Adipocyte (in vitro differentiated cells): ENCODE data around the gene FAM171A2.

Experiments
- DNase-seq: peaks from one replicate; pipeline ENCODE4 v3.0.0-alpha.2; 2015; ENCODE audit warnings: low read depth
- H3K27me3 ChIP-seq: replicated peaks from 2 replicates; pipeline ENCODE4 v1.7.0; 2013; ENCODE audit warnings: mild to moderate bottlenecking, low read length, moderate library complexity; ENCODE audit not compliant: control insufficient read depth, insufficient read depth
- H3K36me3 ChIP-seq: 2 replicates; pipeline ENCODE4 v1.7.0; 2013; ENCODE audit warnings: low read length, mild to moderate bottlenecking, moderate library complexity; ENCODE audit not compliant: control insufficient read depth, insufficient read depth, severe bottlenecking
- H3K4me1 ChIP-seq: 2 replicates; pipeline ENCODE4 v1.7.0; 2013; ENCODE audit warnings: mild to moderate bottlenecking, low read length, moderate library complexity; ENCODE audit not compliant: control insufficient read depth, insufficient read depth
- H3K4me3 ChIP-seq: 2 replicates; pipeline ENCODE4 v1.7.0; 2013; ENCODE audit warnings: mild to moderate bottlenecking, low read length, moderate library complexity
- H3K9ac ChIP-seq: 2 replicates; pipeline ENCODE4 v1.7.0; 2013; ENCODE audit warnings: mild to moderate bottlenecking, low read length, moderate library complexity
- H3K9me3 ChIP-seq: 2 replicates; pipeline ENCODE4 v1.7.0; 2013; ENCODE audit warnings: mild to moderate bottlenecking, low read length, moderate library complexity; ENCODE audit not compliant: control insufficient read depth

The FAM171A2 gene

DNA sequence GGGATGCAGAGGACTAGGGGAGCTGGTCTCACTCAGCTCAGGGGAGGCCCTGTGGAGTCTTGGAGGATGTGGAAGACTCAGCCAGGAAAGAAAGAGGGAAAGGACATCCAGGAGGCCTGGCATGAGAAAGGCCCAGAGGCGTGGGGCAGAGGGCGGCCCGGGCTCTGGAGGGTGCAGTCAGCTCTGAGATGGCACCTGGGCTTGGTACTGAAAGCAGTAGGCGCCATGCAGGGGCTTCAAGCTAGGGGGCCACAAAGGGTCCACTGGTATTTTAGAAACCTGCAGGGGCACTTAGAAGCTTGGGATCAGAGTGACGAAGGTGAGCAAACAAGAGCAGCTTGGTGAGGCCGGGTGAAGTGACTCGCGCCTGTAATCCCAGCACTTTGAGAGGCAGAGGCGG, 5.6 kb downstream of the FAM171A2 start:
- Histone ChIP-seq H3K9me3 (no peaks in the 10 kb centered on the region), H3K4me3 (no peak overlapping the region), H3K4me1 (peaks cover 11% of the 10 kb centered on the region), H3K27me3 (no peaks in the 10 kb centered on the region), H3K9ac (no peak overlapping the region), H3K36me3 (peaks cover 1% of the 10 kb centered on the region)
- no peak for DNase-seq

DNA sequence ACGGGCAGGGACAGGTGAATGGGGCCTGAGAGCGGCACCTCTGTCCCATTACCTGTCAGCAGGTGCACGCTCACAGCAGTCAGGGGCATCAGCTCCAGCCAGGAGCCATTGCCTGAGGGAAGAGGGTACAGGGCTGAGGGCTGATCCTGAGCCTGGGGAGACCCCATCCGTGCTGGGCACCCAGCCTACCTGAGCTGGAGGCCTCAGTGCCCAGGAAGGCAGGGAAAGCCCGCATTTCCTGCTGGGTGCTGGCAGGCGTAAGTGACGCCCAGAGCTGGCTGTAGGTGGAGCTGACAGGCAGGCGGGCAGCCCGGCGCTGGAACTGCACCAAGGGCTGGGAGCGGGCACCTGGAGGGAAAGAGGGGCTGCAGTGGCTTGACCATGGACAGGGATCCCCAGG, 7.4 kb downstream of the FAM171A2 start:
- Histone ChIP-seq H3K27me3 (no peaks in the 10 kb centered on the region), H3K9me3 (no peaks in the 10 kb centered on the region), H3K36me3 (peaks cover 19% of the 10 kb centered on the region), H3K4me3 (no peak overlapping the region), H3K4me1 (peaks cover 6% of the 10 kb centered on the region), H3K9ac (no peak overlapping the region)
- DNase-seq, result no peak

DNA sequence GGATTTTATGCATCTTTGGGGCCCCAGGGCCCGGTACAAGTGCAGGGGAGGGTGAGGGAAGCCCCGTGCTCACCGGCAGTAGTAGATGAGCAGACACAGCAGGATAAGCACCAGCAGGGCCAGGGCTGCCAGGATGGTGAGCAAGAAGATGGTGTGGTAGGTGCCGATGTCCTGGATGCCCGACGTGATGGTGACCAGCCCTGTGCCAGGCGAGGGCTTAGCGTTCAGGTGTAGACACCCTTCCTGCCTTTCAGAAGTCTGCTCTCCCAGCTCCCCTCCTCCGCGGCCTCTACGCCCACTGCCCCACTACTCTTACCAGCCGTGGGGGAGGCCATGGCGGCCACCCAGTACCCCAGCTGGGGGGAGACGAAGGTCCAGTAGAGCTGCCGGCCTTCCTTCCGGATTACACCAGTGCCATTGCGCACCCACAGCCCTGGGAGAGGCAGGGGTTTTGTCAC, 8.0 kb downstream of the FAM171A2 start:
- H3K4me3 ChIP-seq, result no peak overlapping the region
- no peak for DNase-seq
- H3K9me3 ChIP-seq, result no peaks in the 10 kb centered on the region
- no peaks in the 10 kb centered on the region for H3K27me3 ChIP-seq
- H3K9ac ChIP-seq, result no peak overlapping the region
- peaks cover under 1% of the 10 kb centered on the region for H3K4me1 ChIP-seq
- H3K36me3 ChIP-seq, result peaks cover 23% of the 10 kb centered on the region

DNA sequence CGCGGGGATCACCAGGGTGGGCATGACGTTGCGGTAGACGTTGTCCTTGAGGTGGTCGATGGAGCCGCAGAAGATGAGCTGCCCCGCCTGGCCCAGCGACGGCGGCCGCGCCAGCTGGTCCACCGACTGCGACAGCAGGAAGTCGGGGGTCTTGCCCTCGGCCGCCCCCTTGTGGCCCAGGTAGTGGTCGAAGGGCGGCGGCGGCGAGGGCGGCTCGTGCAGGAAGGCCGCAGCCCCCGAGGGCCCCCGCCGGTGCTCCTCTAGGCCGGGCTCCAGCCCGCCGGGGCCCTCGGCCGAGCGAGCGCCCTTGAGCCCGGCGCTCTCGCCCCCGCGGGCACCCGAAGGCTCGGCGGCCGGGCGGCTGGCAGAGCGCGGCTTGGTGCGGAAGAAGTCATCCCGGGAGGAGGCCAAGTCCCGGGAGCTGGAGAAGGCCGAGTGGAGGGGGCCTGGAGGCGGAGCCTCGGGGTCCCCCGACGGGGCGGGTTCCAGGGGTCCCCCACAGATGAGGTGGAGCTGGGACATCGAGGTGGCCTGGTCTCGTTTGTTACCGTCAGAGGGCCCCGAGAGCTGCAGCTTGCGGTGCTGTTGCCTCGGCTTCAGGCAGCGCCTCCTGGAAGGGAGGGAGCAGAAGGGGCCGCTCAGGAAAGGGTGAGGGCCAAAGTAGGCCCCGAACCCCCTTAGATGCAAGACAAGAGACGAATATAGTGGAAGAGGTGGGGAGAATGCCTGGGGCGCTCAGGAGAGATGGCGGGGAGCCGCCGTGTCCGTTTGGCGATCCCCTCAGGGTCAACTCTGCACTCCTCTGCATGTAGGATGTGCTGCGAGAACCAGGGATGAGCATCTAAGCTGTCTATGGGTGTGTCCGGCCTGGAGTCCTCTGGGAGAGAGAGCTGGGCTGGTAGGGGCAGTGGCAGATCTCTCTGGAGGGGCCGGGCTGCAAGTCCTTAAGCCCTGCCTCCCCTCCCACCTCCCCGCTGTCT, 8.8 kb downstream of the FAM171A2 start:
- H3K36me3 ChIP-seq, result peaks cover 23% of the 10 kb centered on the region
- no peak overlapping the region for H3K9ac ChIP-seq
- no peak for DNase-seq
- no peaks in the 10 kb centered on the region for H3K4me1 ChIP-seq
- H3K4me3 ChIP-seq, result no peak overlapping the region
- H3K27me3 ChIP-seq, result no peaks in the 10 kb centered on the region
- H3K9me3 ChIP-seq, result no peaks in the 10 kb centered on the region

DNA sequence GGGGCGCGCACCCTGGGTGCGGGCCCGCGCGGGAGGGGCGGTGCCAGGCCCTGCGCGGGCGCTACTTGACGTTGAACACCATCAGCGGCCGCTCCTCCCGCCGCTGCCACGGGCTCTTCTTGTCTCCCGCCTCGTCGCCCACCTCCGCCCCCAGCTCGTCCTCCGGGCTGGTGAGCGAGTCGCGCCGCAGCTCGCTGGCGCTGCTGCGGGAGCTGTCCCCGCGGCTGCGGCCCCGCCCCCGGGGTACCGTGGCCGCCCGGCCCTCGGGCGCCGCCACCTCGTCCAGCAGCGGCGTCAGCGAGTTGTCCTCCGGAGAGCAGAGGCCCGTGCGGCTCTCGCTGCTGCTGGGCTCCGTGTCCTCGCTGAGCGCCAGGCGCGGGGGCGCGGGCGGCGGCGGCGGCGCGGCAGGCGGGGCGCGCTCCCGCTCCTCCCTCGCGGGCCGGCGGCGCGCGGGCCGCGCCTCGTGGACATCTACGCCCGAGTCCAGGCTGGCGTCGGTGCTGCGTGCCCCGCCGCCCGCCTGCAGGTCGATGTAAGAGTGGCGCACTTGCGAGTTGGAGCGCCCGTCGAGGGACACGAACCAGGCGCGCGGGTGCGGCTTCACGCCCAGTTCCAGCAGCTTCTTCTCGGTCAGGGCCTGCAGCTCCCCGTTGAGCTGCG, 9.9 kb downstream of the FAM171A2 start:
- peaks cover 28% of the 10 kb centered on the region for H3K36me3 ChIP-seq
- H3K9ac ChIP-seq, result peak overlapping the region; percentile 25
- no peak for DNase-seq
- H3K4me1 ChIP-seq, result no peaks in the 10 kb centered on the region
- H3K27me3 ChIP-seq, result no peaks in the 10 kb centered on the region
- H3K9me3 ChIP-seq, result no peaks in the 10 kb centered on the region
- H3K4me3 ChIP-seq, result peak overlapping the region; percentile 41

DNA sequence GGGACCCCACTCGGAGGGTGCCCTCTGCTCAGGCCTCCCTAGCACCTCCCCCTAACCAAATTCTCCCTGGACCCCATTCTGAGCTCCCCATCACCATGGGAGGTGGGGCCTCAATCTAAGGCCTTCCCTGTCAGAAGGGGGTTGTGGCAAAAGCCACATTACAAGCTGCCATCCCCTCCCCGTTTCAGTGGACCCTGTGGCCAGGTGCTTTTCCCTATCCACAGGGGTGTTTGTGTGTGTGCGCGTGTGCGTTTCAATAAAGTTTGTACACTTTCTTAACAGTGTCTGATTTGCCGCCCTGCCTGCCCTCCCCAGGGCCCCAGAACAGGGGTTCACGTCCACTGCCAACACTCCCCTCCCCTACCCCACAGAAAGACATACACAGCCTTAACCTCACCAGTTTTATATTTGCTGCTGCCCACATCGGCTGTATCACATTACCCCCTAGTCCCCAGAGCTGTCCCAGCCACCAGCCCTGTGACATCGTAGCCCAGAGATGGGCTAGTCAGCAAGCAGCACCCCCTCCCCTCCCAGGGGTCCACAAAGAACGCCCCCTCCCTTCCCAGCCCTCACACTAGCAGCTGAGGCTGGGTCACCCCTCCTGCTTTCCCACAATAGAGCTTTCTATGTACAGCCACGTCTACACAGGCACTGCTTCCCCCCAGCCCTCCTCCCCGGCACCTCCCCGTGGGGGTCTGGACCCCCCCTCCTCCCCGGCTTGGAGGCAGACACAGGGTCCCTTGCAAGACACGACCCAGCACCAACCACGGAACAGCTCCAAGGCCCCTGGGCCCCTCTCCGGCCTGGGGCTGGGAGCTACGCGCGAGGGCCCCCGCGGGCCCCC, 10.6 kb downstream of the FAM171A2 start:
- Histone ChIP-seq H3K27me3 (no peaks in the 10 kb centered on the region), H3K36me3 (peaks cover 28% of the 10 kb centered on the region), H3K9ac (peak overlapping the region; percentile 25), H3K4me3 (peak overlapping the region; percentile 41), H3K9me3 (no peaks in the 10 kb centered on the region), H3K4me1 (peaks cover 4% of the 10 kb centered on the region)
- no peak for DNase-seq

DNA sequence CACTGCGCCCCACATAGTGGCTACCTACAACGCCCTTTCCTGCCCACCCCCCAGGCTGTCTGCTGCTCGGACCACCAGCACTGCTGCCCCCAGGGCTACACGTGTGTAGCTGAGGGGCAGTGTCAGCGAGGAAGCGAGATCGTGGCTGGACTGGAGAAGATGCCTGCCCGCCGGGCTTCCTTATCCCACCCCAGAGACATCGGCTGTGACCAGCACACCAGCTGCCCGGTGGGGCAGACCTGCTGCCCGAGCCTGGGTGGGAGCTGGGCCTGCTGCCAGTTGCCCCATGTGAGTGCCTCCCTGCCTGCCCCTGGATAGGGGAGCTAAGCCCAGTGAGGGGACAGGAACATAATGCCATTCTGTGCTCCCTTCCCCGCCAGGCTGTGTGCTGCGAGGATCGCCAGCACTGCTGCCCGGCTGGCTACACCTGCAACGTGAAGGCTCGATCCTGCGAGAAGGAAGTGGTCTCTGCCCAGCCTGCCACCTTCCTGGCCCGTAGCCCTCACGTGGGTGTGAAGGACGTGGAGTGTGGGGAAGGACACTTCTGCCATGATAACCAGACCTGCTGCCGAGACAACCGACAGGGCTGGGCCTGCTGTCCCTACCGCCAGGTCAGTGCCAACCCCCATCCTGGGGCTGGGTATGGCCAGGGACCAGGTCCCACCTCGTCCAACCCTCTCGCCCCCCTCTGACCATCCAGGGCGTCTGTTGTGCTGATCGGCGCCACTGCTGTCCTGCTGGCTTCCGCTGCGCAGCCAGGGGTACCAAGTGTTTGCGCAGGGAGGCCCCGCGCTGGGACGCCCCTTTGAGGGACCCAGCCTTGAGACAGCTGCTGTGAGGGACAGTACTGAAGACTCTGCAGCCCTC, 11.5 kb downstream of the FAM171A2 start:
- H3K4me1 ChIP-seq, result peaks cover 4% of the 10 kb centered on the region
- no peak overlapping the region for H3K9ac ChIP-seq
- no peak overlapping the region for H3K4me3 ChIP-seq
- no peak for DNase-seq
- no peaks in the 10 kb centered on the region for H3K9me3 ChIP-seq
- H3K36me3 ChIP-seq, result peaks cover 28% of the 10 kb centered on the region
- no peaks in the 10 kb centered on the region for H3K27me3 ChIP-seq

DNA sequence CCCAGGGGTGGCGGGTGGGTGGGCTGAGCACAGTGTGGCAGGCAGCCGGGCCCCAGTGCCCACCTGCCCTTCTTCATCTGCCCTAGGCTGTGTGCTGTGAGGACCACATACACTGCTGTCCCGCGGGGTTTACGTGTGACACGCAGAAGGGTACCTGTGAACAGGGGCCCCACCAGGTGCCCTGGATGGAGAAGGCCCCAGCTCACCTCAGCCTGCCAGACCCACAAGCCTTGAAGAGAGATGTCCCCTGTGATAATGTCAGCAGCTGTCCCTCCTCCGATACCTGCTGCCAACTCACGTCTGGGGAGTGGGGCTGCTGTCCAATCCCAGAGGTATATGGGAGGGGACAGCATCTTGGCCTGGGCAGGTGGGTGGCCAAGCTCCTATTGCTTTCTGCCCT, 12.2 kb downstream of the FAM171A2 start:
- Histone ChIP-seq H3K4me3 (no peak overlapping the region), H3K27me3 (no peaks in the 10 kb centered on the region), H3K9ac (no peak overlapping the region), H3K9me3 (no peaks in the 10 kb centered on the region), H3K36me3 (peaks cover 28% of the 10 kb centered on the region), H3K4me1 (peaks cover 4% of the 10 kb centered on the region)
- DNase-seq, result no peak

DNA sequence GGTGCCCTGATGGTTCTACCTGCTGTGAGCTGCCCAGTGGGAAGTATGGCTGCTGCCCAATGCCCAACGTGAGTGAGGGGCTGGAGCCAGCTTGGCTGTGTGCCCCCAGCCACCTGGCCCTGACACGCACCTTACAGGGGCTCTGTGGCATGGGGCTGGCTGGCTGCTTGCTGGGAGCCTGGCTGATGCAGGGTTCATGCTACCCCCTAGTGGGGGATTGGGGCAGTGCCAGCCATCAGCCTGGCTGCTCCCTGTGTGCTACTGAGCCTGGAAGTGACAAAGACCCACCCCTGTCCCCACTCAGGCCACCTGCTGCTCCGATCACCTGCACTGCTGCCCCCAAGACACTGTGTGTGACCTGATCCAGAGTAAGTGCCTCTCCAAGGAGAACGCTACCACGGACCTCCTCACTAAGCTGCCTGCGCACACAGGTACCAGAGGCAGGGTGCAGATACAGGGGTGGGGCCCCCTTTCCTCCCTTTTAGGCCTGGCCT, 12.9 kb downstream of the FAM171A2 start:
- no peak overlapping the region for H3K4me3 ChIP-seq
- no peaks in the 10 kb centered on the region for H3K9me3 ChIP-seq
- H3K9ac ChIP-seq, result no peak overlapping the region
- peak; percentile 73 for DNase-seq
- no peaks in the 10 kb centered on the region for H3K27me3 ChIP-seq
- peaks cover 4% of the 10 kb centered on the region for H3K4me1 ChIP-seq
- H3K36me3 ChIP-seq, result peaks cover 28% of the 10 kb centered on the region

DNA sequence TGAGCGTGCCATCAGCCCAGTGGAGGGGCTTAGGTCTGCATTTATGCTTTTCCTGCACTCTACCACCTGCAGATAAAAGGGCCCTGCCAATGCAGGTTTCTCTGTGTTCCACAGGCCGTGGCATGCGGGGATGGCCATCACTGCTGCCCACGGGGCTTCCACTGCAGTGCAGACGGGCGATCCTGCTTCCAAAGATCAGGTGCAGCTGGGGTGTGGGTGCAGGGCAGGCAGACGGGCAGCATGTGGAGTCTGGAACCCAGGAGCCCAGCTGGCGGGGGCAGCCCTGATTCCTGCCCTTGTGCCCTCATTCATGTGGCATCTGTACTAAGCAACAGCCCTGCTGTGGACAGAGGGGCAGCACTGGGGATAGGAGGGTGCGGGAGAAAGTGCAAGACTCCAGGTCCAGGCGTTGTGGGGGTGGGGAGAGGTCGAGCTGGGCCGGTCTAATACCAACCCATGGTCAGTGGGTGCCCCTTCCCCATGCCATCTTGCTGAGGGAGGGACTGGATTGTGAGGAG, 14.0 kb downstream of the FAM171A2 start:
- H3K4me3 ChIP-seq, result no peak overlapping the region

More for the DNA sequence above, 14.0 kb downstream of the FAM171A2 start:
- Histone ChIP-seq H3K36me3 (peaks cover 28% of the 10 kb centered on the region), H3K27me3 (no peaks in the 10 kb centered on the region), H3K4me1 (peaks cover 4% of the 10 kb centered on the region), H3K9me3 (no peaks in the 10 kb centered on the region), H3K9ac (no peak overlapping the region)
- no peak for DNase-seq
